GM12892 (cell line): ENCODE results near the gene SLC25A45.
"Not testable (repeated sequence)": the region's sequence is repeated elsewhere in the genome, so short reads cannot be mapped to it uniquely, and the experiment has no call there.

Experiments used
- DNase-seq: peaks from one replicate; pipeline ENCODE4 v3.0.0; 2011; ENCODE audit not compliant: insufficient read length
- FAIRE-seq: peaks from 2 replicates; lab custom pipeline; 2011; peaks lifted over from hg19 to GRCh38; lab: Jason Lieb, UNC
- POLR2A ChIP-seq: IDR thresholded peaks from 2 replicates; pipeline ENCODE4 v1.6.1; 2011; ENCODE audit warnings: low read depth, low read length, control low read depth
- POLR2AphosphoS5 ChIP-seq: IDR thresholded peaks from 2 replicates; pipeline ENCODE4 v1.6.1; 2011; ENCODE audit warnings: low read depth, low read length, control low read depth
- TAF1 ChIP-seq: IDR thresholded peaks from 2 replicates; pipeline ENCODE4 v1.6.1; 2011; ENCODE audit warnings: low read depth, mild to moderate bottlenecking, control low read depth, low read length, borderline replicate concordance

The SLC25A45 gene

DNA sequence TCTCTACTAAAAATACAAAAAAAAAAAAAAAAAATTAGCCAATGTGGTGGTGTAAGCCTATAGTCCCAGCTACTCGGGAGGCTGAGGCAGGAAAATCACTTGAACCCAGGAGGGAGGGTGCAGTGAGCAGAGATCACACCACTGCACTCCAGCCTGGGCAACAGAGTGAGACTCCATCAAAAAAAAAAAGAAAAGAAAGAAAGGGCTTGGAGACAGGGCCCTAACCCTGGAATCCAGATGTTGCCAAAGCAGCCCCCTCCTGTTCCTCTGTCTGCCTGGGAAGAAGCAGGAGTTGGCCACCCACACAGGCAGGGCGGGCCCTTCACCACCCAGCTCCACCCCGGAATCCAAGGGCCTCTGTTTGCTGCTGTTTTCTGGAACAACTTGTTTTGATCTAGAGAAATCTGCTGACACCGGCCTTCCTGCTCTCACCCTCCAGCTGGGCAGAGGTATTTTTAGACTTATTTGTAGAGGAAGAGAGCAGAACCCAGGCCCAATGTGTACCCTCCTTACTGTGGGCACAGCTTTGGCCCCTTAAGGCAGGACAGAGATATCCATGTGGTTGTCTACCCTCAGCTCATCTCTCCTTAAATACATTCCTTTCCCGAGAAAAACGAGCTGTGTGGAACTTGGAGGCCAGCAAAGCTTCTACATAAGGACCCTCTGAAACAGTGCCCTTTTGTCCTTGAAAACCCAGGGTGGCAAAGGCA, 37.5 kb upstream of the SLC25A45 start:
- no peak for DNase-seq
- FAIRE-seq = no peak
- TF ChIP-seq POLR2A (0 out of 2 replicates have a peak, but pooled peaks have one; percentile 3), POLR2AphosphoS5 (no peak; the same call in 1 of the 2 replicates)

GRCh38 chr11:65419460-65419771, 37.0 kb upstream of the SLC25A45 start:
- DNase-seq (no peak), FAIRE-seq (no peak)
- TF ChIP-seq POLR2AphosphoS5 = peak; percentile 10; the same call in 1 of the 2 replicates
- TF ChIP-seq TAF1 = no peak
- TF ChIP-seq POLR2A = no peak

DNA sequence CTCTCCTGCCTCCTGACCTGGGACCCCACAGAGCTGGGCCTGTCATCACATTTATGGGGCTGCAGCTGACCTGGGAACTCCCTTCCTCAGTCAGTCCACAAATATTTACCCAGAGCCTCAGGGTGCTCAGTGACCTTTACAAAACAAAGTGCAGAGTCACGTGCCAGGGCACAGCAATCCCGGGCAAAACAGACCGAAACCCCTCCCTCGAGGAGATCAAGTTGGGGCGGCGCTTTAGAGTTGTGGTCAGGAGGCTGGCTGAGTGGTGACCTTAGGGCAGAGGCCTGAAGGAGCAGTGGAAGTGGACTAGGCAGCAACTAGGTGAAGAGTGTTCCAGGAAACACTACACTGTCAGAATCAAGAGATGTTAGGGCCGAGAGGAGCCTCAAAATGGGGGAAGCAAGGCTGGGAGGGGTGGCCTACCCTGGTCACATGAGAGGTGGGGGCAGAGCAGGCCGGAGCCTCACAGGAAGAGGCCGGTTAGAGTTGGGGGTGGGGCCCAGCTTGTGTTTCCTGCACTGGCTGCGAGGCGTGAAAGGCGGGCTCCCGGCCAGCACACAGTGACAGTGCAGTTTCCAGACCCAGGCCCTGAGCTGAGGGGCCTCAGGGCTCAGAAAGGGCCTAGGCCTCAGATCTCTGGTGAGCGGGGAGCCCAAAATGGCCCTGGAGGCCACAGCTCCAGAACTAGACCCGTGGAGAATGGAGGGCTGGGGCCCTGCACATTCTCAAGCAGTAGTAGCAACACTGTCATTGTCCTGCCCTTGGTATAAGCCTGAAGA, 36.4 kb upstream of the SLC25A45 start:
- DNase-seq (peak; percentile 89), FAIRE-seq (peak; percentile 95)
- TF ChIP-seq POLR2A (peak; percentile 91), TAF1 (peak; percentile 86), POLR2AphosphoS5 (peak; percentile 89)

DNA sequence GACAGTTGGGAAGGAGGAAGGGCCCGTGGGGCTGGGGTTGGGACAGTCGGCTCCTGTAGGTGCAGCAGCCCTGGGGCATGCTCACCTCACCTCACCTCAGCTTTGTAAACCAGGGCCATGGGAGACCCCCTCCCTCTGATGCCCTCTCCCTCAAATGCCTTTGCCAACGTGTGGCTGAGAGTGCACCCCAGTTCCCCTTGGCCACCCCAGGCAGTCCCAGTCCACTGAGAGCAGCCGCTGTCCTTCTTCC, 35.9 kb upstream of the SLC25A45 start:
- TF ChIP-seq TAF1 (no peak), POLR2A (peak; percentile 47; the same call in 1 of the 2 replicates), POLR2AphosphoS5 (0 out of 2 replicates have a peak, but pooled peaks have one; percentile 25)
- no peak for DNase-seq
- FAIRE-seq = no peak

DNA sequence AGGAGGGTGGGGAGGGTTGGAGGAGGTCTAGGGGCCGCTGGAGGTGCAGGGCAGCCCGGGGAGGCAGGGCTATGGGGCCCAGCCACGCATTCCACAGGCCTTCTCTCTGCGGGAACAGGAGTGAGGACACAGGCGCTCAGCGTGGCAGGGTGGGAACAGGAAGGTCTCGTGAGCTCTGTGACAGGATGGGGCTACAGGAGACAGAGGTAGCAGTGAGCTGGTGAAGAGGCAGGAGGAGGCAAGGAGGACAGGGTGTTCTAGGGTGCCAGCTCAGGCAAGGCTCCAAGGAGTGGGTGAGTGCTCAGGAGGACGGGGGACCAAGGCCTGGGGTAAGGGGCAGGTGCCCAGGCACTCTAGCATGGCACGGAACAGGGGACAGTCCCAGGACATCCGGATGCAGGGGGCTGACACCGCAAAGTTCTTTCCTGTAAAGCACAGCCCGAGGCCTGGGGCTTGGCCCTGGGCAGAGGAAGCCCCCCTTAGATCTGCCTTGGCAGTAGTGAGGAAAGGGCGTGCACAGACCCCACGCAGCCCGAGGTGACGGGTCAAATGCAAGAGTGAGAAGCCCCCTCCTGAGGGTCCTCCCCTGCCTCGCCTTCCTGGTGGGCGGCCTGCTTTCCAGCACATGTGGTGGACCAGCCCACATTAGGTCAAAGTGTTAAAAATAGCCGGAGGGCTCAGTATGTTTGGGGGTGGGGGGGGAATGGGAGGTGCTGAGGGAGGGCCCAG, 35.4 kb upstream of the SLC25A45 start:
- FAIRE-seq (peak; percentile 90), DNase-seq (no peak)
- TF ChIP-seq POLR2AphosphoS5 (0 out of 2 replicates have a peak, but pooled peaks have one; percentile 9), TAF1 (no peak), POLR2A (no peak)

DNA sequence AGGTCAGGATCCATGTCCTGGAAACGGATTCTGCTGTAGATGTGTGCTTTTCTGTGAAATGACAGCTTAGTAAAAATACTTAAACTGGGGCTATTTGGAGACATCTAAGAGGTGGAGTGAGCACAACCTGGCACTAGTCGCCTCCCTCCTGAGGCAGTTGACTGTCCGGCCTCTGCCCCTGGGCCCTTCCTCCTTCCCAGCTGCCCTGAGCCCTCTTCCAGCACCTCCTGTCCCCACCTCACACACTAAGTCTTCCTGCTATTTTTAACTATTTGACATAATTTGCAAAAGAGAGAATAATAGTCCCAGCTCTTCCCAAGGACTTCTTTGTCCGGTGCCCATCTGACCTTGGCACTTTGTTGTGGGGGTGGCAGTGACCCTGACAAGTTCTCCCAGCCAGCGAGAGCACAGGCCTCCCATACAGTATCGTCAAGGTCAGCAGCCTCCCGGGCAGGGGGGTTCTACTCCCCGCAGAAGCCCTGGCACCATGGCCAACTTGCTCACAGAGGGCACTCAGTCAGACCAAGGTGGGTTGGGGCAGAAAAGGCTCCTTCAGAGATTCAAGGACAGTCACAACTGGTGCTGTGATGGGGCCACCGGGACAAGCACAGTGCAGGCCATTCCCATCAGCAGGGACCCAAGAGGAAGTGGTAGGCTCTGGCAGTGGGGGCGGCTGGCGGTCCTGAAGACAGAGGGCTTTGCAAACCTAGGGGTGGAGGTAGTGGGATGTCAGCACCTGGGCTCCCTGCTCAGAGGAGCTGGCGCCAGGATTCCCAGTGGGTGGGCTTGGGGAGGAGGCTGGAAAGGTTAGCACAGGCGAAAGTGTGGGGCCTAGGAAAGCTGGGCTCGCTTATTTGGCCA, 34.6 kb upstream of the SLC25A45 start:
- TF ChIP-seq TAF1 = no peak
- no peak for TF ChIP-seq POLR2A
- TF ChIP-seq POLR2AphosphoS5 = no peak
- DNase-seq (no peak), FAIRE-seq (no peak)

- no peak; the same call in 1 of the 2 replicates for TF ChIP-seq POLR2AphosphoS5
- TF ChIP-seq TAF1 = no peak
- TF ChIP-seq POLR2A = 0 out of 2 replicates have a peak, but pooled peaks have one; percentile 44
- DNase-seq (peak; percentile 93), FAIRE-seq (peak; percentile 99)
Measured at GRCh38 chr11:65416341-65416824, 33.9 kb upstream of the SLC25A45 start.

DNA sequence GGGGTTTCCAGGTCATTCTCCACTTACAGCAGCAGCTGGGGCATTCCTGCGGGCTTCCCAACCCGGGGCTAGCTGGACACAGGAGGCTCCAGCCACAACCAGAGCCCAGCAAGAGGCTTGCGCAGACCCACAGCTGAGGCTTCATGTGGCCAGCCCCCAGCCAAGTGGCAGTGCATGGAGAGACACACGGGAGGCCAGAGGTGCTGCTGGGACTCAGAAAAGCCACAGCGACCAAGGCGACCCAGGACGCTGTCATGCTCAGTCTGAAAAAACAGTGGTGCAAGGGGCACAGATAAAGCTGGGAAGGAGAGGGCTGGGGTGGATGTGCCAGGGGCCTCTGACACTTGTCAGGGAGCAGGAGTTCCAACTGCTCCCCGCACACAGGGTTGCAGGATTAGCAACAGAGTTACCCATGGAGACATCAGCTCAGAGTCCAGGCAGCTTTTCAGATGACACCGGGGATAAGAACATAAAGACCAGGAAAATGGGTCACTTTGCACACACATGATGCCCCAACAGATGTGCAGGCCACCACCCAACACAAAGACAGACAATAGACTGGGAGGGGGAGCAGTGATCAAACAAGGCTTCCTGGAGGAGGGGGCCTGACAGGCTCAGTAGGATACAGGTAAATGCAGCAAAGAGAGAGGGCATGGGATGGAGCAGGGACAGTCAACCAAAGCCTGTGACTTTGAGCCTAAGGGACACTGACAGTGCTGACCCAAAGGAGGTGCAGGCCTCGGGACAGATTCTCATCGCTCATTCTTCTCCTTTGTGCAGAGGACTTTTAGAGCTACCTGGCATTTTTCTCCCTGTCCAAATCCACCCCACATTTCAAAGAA, 33.3 kb upstream of the SLC25A45 start:
- no peak for DNase-seq
- peak; percentile 24 for FAIRE-seq
- TF ChIP-seq POLR2AphosphoS5 = no peak

DNA sequence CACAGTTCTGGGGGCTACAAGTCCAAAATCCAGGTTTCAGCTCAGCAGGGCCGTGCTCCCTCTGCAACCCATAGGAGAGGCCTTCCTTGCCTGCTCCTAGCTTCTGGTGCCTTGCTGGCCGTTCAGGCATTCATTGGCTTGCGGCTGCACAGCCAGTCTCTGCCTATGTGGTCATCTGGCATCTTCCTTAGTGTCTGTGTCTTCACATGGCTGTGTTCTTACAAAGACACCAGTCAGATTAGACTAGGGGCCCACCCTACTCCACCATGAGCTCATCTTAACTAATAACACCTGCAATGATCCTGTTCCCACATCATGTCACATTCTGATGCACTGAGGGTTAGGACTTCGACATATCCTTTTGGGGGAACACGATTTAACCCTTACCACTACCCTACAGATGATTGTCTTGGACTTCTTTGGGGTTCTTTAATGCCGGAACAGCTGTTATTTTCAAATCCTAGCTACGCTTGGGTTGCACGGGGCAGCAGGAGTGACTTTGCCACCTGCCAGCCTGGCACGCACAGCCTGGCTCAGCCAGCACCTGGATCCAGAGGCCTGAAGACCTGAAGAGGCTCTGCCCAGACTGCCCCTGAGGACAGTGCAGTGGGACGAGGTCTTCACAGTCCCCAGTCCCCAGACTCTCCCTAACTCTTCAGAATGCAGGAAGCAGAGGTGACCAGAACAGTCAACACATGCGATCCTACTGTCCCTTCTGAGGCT, 32.5 kb upstream of the SLC25A45 start:
- FAIRE-seq (no peak), DNase-seq (no peak)
- TF ChIP-seq POLR2A (no peak), POLR2AphosphoS5 (no peak), TAF1 (no peak)

- DNase-seq, FAIRE-seq: not testable (repeated sequence)
Measured at GRCh38 chr11:65413077-65413664, 30.7 kb upstream of the SLC25A45 start.
